DND-41 (cell line): ENCODE data around the gene IARS2.

Experiments
- ATAC-seq: fragments of 200-7000 bp; cut with Tn5 transposase; 3 replicates; pipeline ENCODE4 v1.9.1; 2021; ENCODE audit warnings: low read depth; ENCODE audit not compliant: insufficient read depth
- DNase-seq: peaks from one replicate; pipeline ENCODE4 v3.0.0-alpha.2; 2020
- H2AFZ ChIP-seq: 2 replicates; pipeline ENCODE4 v1.6.0; 2012; ENCODE audit warnings: low read depth, low read length
- H3K27ac ChIP-seq: 2 replicates; pipeline ENCODE4 v1.5.1; 2012; ENCODE audit warnings: low read length, inconsistent platforms
- H3K27me3 ChIP-seq: fragments of 200-600 bp; sonication (generic); 2 replicates; pipeline ENCODE4 v1.6.0; 2012; ENCODE audit warnings: low read length, mild to moderate bottlenecking, inconsistent platforms; ENCODE audit not compliant: insufficient read depth, poor library complexity
- H3K36me3 ChIP-seq: 2 replicates; pipeline ENCODE4 v1.5.1; 2012; ENCODE audit warnings: low read length, inconsistent platforms; ENCODE audit not compliant: insufficient read depth
- H3K4me1 ChIP-seq: 2 replicates; pipeline ENCODE4 v1.5.1; 2012; ENCODE audit warnings: mild to moderate bottlenecking, low read length; ENCODE audit not compliant: insufficient read depth
- H3K4me2 ChIP-seq: 2 replicates; pipeline ENCODE4 v1.6.0; 2012; ENCODE audit warnings: mild to moderate bottlenecking, moderate library complexity, low read length, inconsistent platforms; ENCODE audit not compliant: insufficient read depth
- H3K4me3 ChIP-seq, 2 experiments: fragments of 200-600 bp in 1 of 2; shearing (Covaris generic) in 1 of 2; 2 replicates each; pipeline ENCODE4 v1.5.1; 2012 to 2016; ENCODE audit warnings: inconsistent platforms in 2 of 2, low read length in 2 of 2, mild to moderate bottlenecking in 2 of 2, low read depth in 1 of 2, moderate library complexity in 1 of 2
- H3K79me2 ChIP-seq: 2 replicates; pipeline ENCODE4 v1.6.0; 2012; ENCODE audit warnings: low read length, inconsistent platforms; ENCODE audit not compliant: insufficient read depth
- H3K9ac ChIP-seq: 2 replicates; pipeline ENCODE4 v1.6.0; 2012; ENCODE audit warnings: low read depth, mild to moderate bottlenecking, inconsistent platforms, low read length, moderate library complexity
- H3K9me3 ChIP-seq: 2 replicates; pipeline ENCODE4 v1.5.1; 2012; ENCODE audit warnings: low read length, moderate library complexity, mild to moderate bottlenecking, inconsistent platforms; ENCODE audit not compliant: insufficient read depth, severe bottlenecking
- H4K20me1 ChIP-seq: 2 replicates; pipeline ENCODE4 v1.6.0; 2012; ENCODE audit warnings: low read length; ENCODE audit not compliant: insufficient read depth
- CTCF ChIP-seq: IDR thresholded peaks from 2 replicates; pipeline ENCODE4 v1.5.1; 2012; ENCODE audit warnings: borderline replicate concordance, low read length, moderate library complexity, mild to moderate bottlenecking; ENCODE audit not compliant: poor library complexity, severe bottlenecking; ENCODE audit errors: extremely low read depth
- EZH2 ChIP-seq: IDR thresholded peaks from 3 replicates; pipeline ENCODE4 v1.6.1; 2012; ENCODE audit warnings: borderline replicate concordance, low read depth, mild to moderate bottlenecking, moderate library complexity, low read length, inconsistent platforms; ENCODE audit not compliant: severe bottlenecking

The IARS2 gene

DNA sequence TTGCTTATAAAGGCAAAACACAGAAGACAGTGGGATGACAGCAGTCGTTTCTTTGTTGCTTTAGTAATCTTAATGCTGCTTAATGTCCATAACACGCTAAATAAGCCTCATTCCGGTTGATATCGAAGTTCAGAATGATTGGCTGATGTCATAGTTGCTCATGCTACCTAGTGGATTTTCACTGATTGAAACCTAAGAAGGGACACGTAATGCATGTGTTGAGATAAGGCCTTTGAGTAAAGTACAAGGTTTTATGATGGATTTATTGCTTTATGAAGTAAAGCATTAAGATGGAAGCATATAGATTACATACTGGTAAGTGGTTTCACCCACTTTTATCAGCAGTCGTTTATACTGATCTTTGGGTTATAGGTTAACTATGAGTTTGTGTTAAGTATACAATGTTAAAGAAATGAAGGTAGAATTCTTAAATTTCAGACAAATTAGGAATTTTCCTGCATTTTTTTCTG is 25.1 kb downstream of the IARS2 start:
- TF ChIP-seq EZH2: no peak
- no peak for TF ChIP-seq CTCF
- Histone ChIP-seq H3K27ac (no peak overlapping the region), H3K9ac (no peak overlapping the region), H4K20me1 (no peaks in the 10 kb centered on the region), H2AFZ (no peak overlapping the region), H3K9me3 (no peaks in the 10 kb centered on the region), H3K4me1 (no peaks in the 10 kb centered on the region), H3K79me2 (peaks cover 8% of the 10 kb centered on the region; the same call in 1 of the 2 replicates), H3K36me3 (peaks cover 51% of the 10 kb centered on the region), H3K4me3 (no peak overlapping the region; a peak in 1 of 4 replicates), H3K4me2 (no peak overlapping the region), H3K27me3 (no peaks in the 10 kb centered on the region)
- ATAC-seq: no peak
- no peak for DNase-seq

DNA sequence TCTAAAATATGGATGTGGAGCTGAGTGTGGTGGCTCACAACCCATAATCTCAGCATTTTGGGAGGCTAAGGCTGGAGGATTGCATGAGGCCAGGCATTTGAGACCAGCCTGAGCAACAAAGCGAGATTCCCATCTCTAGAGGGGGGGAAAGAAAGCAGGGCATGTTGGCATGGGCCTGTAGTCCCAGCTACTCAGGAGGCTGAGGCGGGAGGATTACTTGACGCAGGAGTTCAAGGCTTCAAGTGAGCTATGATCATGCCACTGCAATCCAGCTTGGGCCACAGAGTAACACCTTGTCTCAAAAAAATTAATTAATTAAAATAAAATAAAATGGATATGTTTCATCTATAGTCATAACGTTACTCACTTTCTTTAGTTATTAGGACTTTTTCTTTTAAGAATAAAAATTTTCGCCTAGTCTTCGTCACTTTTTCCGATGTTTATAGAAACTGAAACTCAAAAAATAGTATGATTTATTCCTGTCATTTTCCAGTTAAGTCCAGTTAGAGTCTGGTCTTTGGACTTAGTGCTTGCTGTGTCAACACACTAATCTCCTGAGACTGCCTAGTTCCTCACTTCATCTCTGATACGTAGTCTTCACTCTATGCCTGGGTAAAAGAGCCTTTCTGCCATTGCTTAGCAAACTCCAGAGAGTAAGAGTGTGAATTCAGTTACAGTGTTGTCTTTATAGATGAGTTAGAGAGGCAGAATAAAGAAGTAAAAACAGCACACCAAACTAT is 28.0 kb downstream of the IARS2 start:
- DNase-seq: no peak
- Histone ChIP-seq H3K4me3 (no peak overlapping the region), H4K20me1 (no peaks in the 10 kb centered on the region), H3K9me3 (no peaks in the 10 kb centered on the region), H3K4me2 (no peak overlapping the region), H3K27ac (no peak overlapping the region), H3K27me3 (no peaks in the 10 kb centered on the region), H3K36me3 (peaks cover 48% of the 10 kb centered on the region), H3K79me2 (peaks cover 6% of the 10 kb centered on the region; the same call in 1 of the 2 replicates), H3K9ac (no peak overlapping the region), H3K4me1 (no peaks in the 10 kb centered on the region), H2AFZ (no peak overlapping the region)
- no peak for ATAC-seq
- TF ChIP-seq CTCF (no peak), EZH2 (no peak)

DNA sequence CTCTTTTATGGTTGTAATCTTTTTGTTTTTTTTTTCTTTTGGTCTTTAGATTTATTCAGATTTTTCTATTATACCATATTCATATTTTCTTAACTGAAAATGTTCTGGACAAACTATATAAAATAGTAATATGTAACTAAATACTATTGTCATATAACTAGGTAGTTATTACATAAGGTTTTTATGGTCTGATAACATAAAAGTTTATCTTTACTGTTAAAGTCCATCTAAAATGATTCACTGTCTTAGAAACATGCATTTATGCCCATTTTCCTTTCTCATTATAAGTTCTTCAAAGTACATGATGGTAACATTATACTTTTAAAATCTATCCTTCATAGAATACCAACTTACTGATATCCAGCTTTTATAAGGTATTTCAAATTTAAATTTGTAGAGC is 29.1 kb downstream of the IARS2 start:
- H2AFZ ChIP-seq: no peak overlapping the region
- ATAC-seq: no peak

More for the DNA sequence above, 29.1 kb downstream of the IARS2 start:
- Histone ChIP-seq H3K79me2 (peaks cover 6% of the 10 kb centered on the region; the same call in 1 of the 2 replicates), H3K4me1 (no peaks in the 10 kb centered on the region), H3K27ac (no peak overlapping the region), H3K9me3 (no peaks in the 10 kb centered on the region), H3K9ac (no peak overlapping the region), H3K27me3 (no peaks in the 10 kb centered on the region), H3K4me3 (no peak overlapping the region), H4K20me1 (no peaks in the 10 kb centered on the region), H3K36me3 (peaks cover 51% of the 10 kb centered on the region), H3K4me2 (no peak overlapping the region)
- no peak for DNase-seq
- TF ChIP-seq EZH2 (no peak), CTCF (no peak)
